GM12874 (cell line): ENCODE results near the gene PTPRN2.

Experiments used
- TF ChIP-seq, protein P1 (sequence below): IDR thresholded peaks from 2 replicates; pipeline ENCODE4 v1.5.1; 2011; ENCODE audit warnings: low read depth, mild to moderate bottlenecking, control low read depth, low read length, moderate library complexity; ENCODE audit not compliant: insufficient read depth

The PTPRN2 gene

DNA sequence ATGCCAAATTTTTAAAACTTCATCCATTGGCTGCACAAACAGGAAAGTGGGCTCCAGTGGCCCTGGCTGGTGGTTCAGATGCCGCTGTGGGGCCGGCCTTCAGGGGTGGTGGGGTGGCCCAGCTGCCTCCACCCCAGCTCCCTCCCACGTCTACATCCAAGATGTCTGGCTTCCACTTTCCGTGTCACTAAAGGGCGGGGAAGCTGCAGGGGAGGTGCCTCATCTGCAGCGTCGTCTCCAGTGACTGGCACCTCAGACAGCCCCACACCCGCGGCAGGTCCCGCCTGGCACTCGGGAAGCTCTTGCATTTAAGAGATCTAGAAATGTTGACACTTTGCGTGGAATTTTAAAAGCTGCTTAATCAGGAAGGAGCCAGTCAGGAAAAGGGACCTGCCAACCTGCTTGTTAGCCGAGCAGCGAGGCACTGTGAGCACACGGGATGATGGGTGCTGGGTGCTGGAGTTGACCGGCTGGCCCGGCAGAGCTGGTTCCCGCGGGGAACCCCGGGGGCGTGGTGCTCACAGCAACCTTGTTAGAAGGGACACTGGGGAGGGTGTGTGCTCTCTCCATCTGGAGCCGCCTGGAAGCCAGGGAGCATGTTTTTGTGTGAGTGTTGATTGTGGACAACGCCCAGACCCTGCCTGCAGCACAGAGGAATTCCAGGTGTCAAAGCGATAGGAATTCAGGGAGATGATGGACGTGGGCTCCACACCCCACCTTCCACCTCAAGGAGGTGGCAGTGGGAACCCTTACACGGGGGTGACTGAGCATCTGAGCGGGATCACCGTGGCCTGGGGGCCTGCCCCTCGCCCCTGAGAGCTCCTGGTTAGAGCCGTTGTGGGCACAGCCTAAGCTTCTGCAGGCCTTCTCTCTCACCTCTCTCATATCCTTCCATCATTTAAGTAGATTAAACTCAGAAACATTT lies 320.5 kb downstream of the PTPRN2 start:
- TF ChIP-seq, protein P1, sequence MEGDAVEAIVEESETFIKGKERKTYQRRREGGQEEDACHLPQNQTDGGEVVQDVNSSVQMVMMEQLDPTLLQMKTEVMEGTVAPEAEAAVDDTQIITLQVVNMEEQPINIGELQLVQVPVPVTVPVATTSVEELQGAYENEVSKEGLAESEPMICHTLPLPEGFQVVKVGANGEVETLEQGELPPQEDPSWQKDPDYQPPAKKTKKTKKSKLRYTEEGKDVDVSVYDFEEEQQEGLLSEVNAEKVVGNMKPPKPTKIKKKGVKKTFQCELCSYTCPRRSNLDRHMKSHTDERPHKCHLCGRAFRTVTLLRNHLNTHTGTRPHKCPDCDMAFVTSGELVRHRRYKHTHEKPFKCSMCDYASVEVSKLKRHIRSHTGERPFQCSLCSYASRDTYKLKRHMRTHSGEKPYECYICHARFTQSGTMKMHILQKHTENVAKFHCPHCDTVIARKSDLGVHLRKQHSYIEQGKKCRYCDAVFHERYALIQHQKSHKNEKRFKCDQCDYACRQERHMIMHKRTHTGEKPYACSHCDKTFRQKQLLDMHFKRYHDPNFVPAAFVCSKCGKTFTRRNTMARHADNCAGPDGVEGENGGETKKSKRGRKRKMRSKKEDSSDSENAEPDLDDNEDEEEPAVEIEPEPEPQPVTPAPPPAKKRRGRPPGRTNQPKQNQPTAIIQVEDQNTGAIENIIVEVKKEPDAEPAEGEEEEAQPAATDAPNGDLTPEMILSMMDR = no peak

DNA sequence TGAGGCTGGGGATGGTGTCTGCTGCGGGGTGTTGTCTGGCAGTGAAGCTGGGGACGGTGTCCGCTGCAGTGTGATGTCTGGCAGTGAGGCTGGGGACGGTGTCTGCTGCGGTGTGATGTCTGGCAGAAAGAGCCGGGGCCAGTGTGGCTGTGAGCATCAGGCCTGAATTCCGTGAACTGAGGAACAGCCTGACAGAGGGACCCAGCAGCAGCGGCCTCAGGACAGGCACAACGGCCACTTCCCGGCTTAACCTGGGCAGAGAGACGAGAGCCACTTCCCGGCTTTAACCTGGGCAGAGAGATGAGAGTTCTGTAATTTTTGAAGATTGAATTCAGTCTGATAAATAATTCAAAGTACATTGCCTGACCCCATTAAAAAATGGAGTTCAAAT lies 321.2 kb downstream of the PTPRN2 start:
- TF ChIP-seq, protein P1 = no peak

- TF ChIP-seq, protein P1 = no peak
Observed at GRCh38 chr7:158265743-158266080, 321.9 kb downstream of the PTPRN2 start.

DNA sequence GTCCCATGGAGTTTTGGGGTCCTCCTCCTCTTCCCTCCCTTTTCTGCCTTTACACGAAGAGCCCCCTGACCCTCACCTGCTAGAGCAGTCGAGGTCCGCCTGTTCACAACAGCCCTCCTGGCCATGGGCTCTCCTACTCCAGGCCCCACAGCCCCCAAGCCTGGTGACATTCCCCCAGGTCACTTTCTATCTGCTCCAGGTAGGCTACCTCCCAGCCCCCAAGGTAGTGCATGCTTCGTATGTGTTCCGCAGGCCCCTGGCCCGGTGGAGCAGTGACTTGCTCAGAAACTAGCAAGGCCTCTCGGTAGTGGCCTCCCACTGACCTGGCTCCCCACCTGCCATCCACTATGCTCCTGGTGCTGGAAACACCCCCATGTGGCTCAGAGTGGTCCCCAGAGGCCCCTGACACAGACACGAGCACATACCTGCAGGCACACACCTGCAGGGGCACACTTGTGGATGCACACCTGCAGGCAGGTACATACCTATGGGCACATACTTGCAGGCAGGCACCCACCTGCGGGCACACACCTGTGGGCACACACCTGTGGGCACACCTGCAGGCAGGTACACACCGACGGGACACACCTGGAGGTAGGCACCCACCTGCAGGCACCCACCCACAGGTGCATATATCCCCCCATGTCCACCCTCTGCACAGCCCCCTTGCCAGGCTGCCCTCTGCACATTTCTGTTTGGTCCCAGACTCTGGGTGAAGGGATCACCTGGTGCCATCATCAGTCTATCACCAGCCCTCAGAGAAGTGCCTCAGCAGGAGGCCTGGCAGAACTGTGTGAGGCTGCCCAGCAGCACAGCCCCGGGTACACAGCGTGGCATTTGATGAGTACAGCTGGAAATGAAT lies 322.5 kb downstream of the PTPRN2 start:
- TF ChIP-seq, protein P1 = no peak

DNA sequence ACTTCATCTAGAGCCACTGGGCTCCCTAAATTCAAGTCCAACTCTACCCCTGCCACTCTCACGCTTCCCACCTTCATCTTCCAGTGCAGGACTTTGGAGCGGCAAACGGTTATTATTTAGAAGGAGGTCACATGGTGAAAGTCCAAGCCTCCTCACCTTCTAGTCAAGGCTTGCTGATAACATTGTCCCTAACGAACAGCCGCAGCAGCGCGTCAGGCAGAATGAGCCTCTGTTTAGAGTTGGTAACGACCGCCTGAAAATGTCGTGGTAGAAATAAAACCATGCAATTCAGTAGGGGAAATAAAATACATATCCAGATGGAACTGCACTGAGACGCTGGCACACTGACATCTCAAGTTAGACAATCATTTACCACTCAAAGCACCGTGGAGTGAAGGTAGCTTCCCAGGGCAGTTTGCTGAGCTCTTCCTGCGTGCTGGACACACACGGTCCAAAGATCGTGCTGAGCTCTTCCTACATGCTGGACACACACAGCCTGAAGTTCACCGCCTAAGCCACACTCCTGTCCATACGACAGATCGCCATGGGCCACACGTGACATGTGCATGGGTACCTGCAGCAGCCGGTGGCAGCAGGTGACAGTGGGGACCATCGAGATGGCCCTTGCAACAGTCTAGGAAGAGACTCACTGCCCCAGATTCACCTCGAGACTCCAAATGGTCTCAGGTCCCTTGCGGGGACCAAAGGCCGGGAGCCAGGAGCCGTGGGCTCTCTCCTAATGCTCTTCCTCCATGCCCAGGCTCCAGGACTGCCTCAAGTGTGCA lies 323.5 kb downstream of the PTPRN2 start:
- TF ChIP-seq, protein P1 = no peak

DNA sequence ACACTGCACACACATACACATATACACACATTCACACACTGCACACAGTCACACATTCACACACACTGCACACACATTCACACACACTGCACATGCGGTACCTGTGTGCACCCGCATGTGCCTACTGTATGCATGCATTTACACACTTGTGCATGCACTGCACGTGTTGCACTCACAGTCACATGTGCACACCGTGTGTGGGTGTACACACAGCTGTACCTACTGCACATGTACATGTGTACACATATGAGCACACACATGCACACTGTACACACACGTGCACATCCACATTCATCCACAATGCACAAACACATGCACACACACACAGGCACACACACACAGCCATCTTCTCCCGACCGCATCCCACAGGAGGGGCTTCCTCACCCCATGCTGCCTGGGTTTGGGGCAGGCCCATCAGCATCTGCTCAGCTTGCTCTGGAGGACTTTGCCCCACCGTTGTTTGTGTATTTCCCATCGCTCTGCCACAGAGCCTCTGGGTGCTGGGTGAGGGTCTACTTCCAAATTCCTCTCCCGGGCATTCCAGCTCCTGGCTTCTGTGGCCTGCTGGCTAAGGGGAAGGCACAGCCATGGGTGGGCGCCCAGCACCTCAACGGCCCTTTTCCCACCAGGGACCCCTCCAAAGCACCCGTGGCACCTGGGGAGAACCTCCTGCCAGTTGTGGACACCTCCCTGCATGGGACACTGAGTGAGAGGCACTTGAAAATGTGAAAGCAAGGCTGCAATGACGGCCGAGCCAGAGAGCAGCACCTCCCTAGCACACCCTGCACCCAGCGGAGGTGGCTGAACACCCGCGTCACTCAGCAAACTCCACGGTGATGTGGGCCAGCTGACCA lies 324.3 kb downstream of the PTPRN2 start:
- TF ChIP-seq, protein P1 = no peak
